K562 (cell line): ENCODE results near the gene ZNF488. TPM values are rescaled to one million over a fixed set of nuclear protein-coding genes. Genes with fewer than 3 reads are reported as not detected.
A peak's percentile ranks its signal among the peaks of the same experiment; 100 is the strongest.

Experiments
- ASH1L ChIP-seq: fragments of 450-650 bp; IDR thresholded peaks from 2 replicates; pipeline ENCODE4 v1.6.1; 2018; ENCODE audit warnings: borderline replicate concordance, mild to moderate bottlenecking, low read depth; ENCODE audit not compliant: partially characterized antibody
- BMI1 ChIP-seq: fragments of 150-350 bp; IDR thresholded peaks from 2 replicates; pipeline ENCODE4 v1.6.1; 2014; ENCODE audit warnings: low read length
- EP300 ChIP-seq: IDR thresholded peaks from 2 replicates; pipeline ENCODE4 v1.6.1; 2012; ENCODE audit warnings: low read length, improper control_type of control experiment
- HCFC1 ChIP-seq: IDR thresholded peaks from 2 replicates; pipeline ENCODE4 v1.6.1; 2012; ENCODE audit warnings: low read depth, low read length, improper control_type of control experiment
- MCM5 ChIP-seq: fragments of 450-650 bp; IDR thresholded peaks from 2 replicates; pipeline ENCODE4 v1.6.1; 2016; ENCODE audit warnings: low read depth
- MYBL2 ChIP-seq, 2 experiments: fragments of 450-650 bp in 1 of 2; sonication (generic) in 1 of 2; formaldehyde crosslinking in 1 of 2; IDR thresholded peaks; 2 replicates each; pipeline versions ENCODE4 v1.6.1 to v1.8.1; 2017 to 2022; ENCODE audit warnings: borderline replicate concordance in 1 of 2, inconsistent platforms in 1 of 2, low read depth in 1 of 2, mild to moderate bottlenecking in 1 of 2, missing genetic modification reagents in 1 of 2, moderate library complexity in 1 of 2
- NR2C2 ChIP-seq, 2 experiments: fragments of 200-800 bp in 1 of 2; sonication (Bioruptor generic) in 1 of 2; sonication (generic) in 1 of 2; formaldehyde crosslinking in 1 of 2; IDR thresholded peaks; 2 replicates each; pipeline versions ENCODE4 v1.6.1 to v1.8.0; 2016 to 2022; ENCODE audit warnings: mild to moderate bottlenecking in 1 of 2, missing compliant biosample characterization in 1 of 2, missing genetic modification characterization in 1 of 2, missing genetic modification reagents in 1 of 2
- PCBP2 ChIP-seq: fragments of 200-400 bp; formaldehyde crosslinking; IDR thresholded peaks from 2 replicates; pipeline ENCODE4 v1.6.1; 2018; ENCODE audit warnings: low read length, low read depth, mild to moderate bottlenecking, moderate library complexity; ENCODE audit not compliant: poor library complexity, severe bottlenecking
- RBM15 ChIP-seq: fragments of 200-400 bp; formaldehyde crosslinking; IDR thresholded peaks from 2 replicates; pipeline ENCODE4 v1.6.1; 2018; ENCODE audit warnings: mild to moderate bottlenecking, low read length, moderate library complexity; ENCODE audit not compliant: insufficient read depth
- RBM34 ChIP-seq: fragments of 200-400 bp; formaldehyde crosslinking; IDR thresholded peaks from 2 replicates; pipeline ENCODE4 v1.6.1; 2018; ENCODE audit warnings: low read length, borderline replicate concordance; ENCODE audit not compliant: insufficient read depth
- SIRT6 ChIP-seq: IDR thresholded peaks from one replicate; pipeline ENCODE4 v1.6.1; 2012; ENCODE audit warnings: low read depth, mild to moderate bottlenecking, control low read depth, inconsistent platforms, low read length, moderate library complexity
- SLC30A9 ChIP-seq: fragments of 250-450 bp; sonication (Bioruptor Pico); IDR thresholded peaks from 2 replicates; pipeline ENCODE4 v1.8.0; 2022; ENCODE audit warnings: mild to moderate bottlenecking, moderate library complexity
- SMAD4 ChIP-seq: fragments of 250-450 bp; sonication (Bioruptor Pico); conservative IDR thresholded peaks from 2 replicates; pipeline ENCODE4 v1.8.0; 2021; ENCODE audit warnings: inconsistent platforms, mild to moderate bottlenecking, moderate library complexity
- ZNF3 ChIP-seq: fragments of 250-450 bp; sonication (Bioruptor Pico); IDR thresholded peaks from 2 replicates; pipeline ENCODE4 v1.5.0; 2021; ENCODE audit warnings: mild to moderate bottlenecking, moderate library complexity
- ZNF384 ChIP-seq: IDR thresholded peaks from 2 replicates; pipeline ENCODE4 v1.6.1; 2012; ENCODE audit warnings: low read depth, low read length, improper control_type of control experiment
- ZNF696 ChIP-seq: fragments of 250-450 bp; sonication (Bioruptor Pico); conservative IDR thresholded peaks from 2 replicates; pipeline ENCODE4 v1.4.0; 2020; ENCODE audit warnings: mild to moderate bottlenecking, moderate library complexity
- ZNF766 ChIP-seq: fragments of 200-800 bp; sonication (Bioruptor generic); conservative IDR thresholded peaks from 2 replicates; pipeline ENCODE4 v1.6.1; 2016; ENCODE audit warnings: missing genetic modification characterization, missing compliant biosample characterization
- ZSCAN32 ChIP-seq: fragments of 450-650 bp; formaldehyde crosslinking; IDR thresholded peaks from 2 replicates; pipeline ENCODE4 v1.4.0; 2020; ENCODE audit warnings: mild to moderate bottlenecking, moderate library complexity
- polyA plus RNA-seq, 8 experiments: library from polyadenylated mRNA; depleted of rRNA in 4 of 8; stranded (reverse) in 5 of 8; unstranded in 3 of 8; fragments of >200 nt; fragmentation: Nextera tagmentation in 2 of 8; fragmentation: Illumina TruSeq in 1 of 8; extraction: Ambion mirVana in 2 of 8; extraction: Trizol in 1 of 8; gene quantifications; 2 replicates each; pipeline versions ENCODE4 v1.2.1 to v1.2.3, GENCODE V29; 2011 to 2014; ENCODE audit warnings: inconsistent platforms in 1 of 8, missing spikeins in 1 of 8
- total RNA-seq, 7 experiments: library from RNA; depleted of rRNA in 6 of 7; stranded (reverse); fragments of >200 nt in 6 of 7; fragmentation: Illumina TruSeq in 2 of 7; extraction: Trizol in 2 of 7; gene quantifications; 2 replicates each; pipeline versions ENCODE4 v1.2.1 to v1.2.3, GENCODE V29; 2011 to 2021; ENCODE audit warnings: low replicate concordance in 1 of 7
- TF ChIP-seq, protein P1 (sequence below), 2 experiments: fragments of 450-650 bp; IDR thresholded peaks; 2 replicates each; pipeline ENCODE4 v1.6.1; 2016
- TF ChIP-seq, protein P2 (sequence below): fragments of 250-450 bp; sonication (Bioruptor Pico); IDR thresholded peaks from 2 replicates; pipeline ENCODE4 v1.5.0; 2021
- TF ChIP-seq, protein P3 (sequence below): sonication (generic); formaldehyde crosslinking; IDR thresholded peaks from 2 replicates; pipeline ENCODE4 v1.8.0; 2023; ENCODE audit warnings: mild to moderate bottlenecking, missing genetic modification reagents
- TF ChIP-seq, protein P4 (sequence below): fragments of 450-650 bp; IDR thresholded peaks from 2 replicates; pipeline ENCODE4 v1.6.1; 2018; ENCODE audit warnings: mild to moderate bottlenecking, low read depth; ENCODE audit not compliant: partially characterized antibody

ZNF488 gene
- total and polyA plus RNA-seq, 9 of the 15 experiments (the other 6 are each of a cell fraction or from before 2014, with no cell fraction given), result 0.03 to 0.09 (median 0.05) TPM; not detected in 3

DNA sequence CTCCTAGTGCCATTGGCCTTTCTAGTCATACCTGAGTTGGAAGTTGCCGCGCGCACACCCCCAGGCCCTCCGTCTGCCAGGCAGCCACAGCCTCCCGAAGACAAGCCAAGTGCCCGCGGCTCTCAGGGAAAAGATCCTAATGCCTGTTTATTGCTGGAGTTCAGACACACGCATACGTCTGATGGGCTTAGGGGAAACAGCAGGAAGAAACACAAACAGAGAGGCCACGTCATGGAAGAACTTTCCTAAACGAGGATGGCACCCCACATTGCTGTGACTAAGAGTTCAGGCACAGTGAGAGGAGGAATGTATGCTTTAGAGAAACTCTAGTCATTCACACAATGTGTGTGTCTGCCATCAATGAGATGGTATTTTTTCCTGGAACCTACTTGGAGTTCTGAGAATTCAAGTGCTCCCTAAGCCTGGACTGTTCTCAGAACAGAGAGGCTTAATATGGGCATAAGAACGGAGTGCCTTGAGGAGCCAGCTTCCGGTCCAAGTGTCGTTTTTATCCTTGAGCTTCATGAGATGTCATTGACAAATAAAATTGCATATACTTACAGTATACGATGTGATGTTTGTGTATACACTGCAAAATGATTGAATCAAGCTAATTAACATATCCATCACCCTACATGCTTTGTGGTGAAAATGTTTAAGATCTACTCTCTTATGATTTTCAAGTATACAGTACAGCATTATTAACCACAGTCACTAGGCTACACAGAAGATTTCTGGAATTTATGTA lies 47.5 kb downstream of the ZNF488 start (continued):
- TF ChIP-seq, protein P1, sequence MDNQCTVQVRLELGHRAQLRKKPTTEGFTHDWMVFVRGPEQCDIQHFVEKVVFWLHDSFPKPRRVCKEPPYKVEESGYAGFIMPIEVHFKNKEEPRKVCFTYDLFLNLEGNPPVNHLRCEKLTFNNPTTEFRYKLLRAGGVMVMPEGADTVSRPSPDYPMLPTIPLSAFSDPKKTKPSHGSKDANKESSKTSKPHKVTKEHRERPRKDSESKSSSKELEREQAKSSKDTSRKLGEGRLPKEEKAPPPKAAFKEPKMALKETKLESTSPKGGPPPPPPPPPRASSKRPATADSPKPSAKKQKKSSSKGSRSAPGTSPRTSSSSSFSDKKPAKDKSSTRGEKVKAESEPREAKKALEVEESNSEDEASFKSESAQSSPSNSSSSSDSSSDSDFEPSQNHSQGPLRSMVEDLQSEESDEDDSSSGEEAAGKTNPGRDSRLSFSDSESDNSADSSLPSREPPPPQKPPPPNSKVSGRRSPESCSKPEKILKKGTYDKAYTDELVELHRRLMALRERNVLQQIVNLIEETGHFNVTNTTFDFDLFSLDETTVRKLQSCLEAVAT (IDR thresholded peaks at IDR 0.05), result peak in 1 of 2 experiments; percentile 51; a peak in 1 of 4 replicates
- TF ChIP-seq, protein P2, sequence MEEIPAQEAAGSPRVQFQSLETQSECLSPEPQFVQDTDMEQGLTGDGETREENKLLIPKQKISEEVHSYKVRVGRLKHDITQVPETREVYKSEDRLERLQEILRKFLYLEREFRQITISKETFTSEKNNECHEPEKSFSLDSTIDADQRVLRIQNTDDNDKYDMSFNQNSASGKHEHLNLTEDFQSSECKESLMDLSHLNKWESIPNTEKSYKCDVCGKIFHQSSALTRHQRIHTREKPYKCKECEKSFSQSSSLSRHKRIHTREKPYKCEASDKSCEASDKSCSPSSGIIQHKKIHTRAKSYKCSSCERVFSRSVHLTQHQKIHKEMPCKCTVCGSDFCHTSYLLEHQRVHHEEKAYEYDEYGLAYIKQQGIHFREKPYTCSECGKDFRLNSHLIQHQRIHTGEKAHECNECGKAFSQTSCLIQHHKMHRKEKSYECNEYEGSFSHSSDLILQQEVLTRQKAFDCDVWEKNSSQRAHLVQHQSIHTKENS, result no peak
- no peak for TF ChIP-seq ZNF3 (CRISPR knock-in tag)
- no peak for TF ChIP-seq MYBL2 (IDR thresholded peaks at IDR 0.05; ENCODE audit: low read depth)
- no peak for TF ChIP-seq MYBL2 (CRISPR knock-in tag; IDR thresholded peaks at IDR 0.05; ENCODE audit: borderline replicate concordance)
- no peak for TF ChIP-seq SIRT6
- no peak for TF ChIP-seq SLC30A9 (CRISPR knock-in tag)
- TF ChIP-seq ZNF384, result no peak
- no peak for TF ChIP-seq BMI1
- TF ChIP-seq RBM15, result no peak
- peak; percentile 75 for TF ChIP-seq EP300
- TF ChIP-seq MCM5, result no peak
- no peak for TF ChIP-seq ASH1L
- TF ChIP-seq ZNF696 (CRISPR knock-in tag), result no peak
- TF ChIP-seq ZSCAN32 (CRISPR knock-in tag), result no peak
- TF ChIP-seq HCFC1, result no peak
- TF ChIP-seq, protein P3, sequence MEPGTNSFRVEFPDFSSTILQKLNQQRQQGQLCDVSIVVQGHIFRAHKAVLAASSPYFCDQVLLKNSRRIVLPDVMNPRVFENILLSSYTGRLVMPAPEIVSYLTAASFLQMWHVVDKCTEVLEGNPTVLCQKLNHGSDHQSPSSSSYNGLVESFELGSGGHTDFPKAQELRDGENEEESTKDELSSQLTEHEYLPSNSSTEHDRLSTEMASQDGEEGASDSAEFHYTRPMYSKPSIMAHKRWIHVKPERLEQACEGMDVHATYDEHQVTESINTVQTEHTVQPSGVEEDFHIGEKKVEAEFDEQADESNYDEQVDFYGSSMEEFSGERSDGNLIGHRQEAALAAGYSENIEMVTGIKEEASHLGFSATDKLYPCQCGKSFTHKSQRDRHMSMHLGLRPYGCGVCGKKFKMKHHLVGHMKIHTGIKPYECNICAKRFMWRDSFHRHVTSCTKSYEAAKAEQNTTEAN (CRISPR knock-in tag), result no peak
- TF ChIP-seq NR2C2 (CRISPR knock-in tag; IDR thresholded peaks at IDR 0.05), result no peak
- peak; percentile 69 for TF ChIP-seq NR2C2 (tag; IDR thresholded peaks at IDR 0.05)
- TF ChIP-seq ZNF766 (CRISPR knock-in tag), result peak; percentile 80
- TF ChIP-seq RBM34, result no peak
- peak; percentile 68 for TF ChIP-seq SMAD4
- TF ChIP-seq, protein P4, sequence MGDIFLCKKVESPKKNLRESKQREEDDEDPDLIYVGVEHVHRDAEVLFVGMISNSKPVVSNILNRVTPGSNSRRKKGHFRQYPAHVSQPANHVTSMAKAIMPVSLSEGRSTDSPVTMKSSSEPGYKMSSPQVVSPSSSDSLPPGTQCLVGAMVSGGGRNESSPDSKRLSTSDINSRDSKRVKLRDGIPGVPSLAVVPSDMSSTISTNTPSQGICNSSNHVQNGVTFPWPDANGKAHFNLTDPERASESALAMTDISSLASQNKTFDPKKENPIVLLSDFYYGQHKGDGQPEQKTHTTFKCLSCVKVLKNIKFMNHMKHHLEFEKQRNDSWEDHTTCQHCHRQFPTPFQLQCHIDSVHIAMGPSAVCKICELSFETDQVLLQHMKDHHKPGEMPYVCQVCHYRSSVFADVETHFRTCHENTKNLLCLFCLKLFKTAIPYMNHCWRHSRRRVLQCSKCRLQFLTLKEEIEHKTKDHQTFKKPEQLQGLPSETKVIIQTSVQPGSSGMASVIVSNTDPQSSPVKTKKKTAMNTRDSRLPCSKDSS, result no peak
- TF ChIP-seq PCBP2, result no peak
